ENCODE measurements around the gene KRTAP23-1.

The KRTAP23-1 gene

GRCh38 chr21:30348506-30348905 is at the start of gene KRTAP23-1:
KRTAP23-1 (minus strand) TSS chr21:30348606; CDS start chr21:30348606, 0 bp downstream.
- no peak for DNase-seq

DNA sequence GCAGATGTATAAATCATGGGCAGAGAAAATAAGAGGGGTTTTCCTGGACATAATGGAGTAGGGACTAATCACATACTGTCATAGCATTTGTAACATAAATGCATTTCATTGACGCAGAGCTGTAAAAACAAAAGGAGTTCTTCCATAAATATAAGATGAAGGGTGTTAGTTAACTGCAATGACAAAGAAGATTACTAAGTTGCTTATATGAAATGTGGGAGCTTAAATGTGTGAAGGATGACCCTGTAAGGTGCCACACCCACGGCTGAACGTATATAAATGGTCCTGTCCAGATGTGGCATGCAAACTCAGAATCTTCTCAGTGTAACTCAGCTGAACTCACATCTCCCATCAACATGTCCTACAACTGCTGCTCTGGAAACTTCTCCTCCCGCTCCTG is 47.3 kb upstream of the KRTAP23-1 start, which contains the start of gene KRTAP13-1:
Gene KRTAP13-1 (plus strand): TSS at position 301 of the 400 bp plus-strand sequence. CDS start 56 bp downstream, at position 357.
- no peak for DNase-seq

GRCh38 chr21:30391492-30392025 is 43.2 kb upstream of the KRTAP23-1 start:
- no peak for DNase-seq

DNA sequence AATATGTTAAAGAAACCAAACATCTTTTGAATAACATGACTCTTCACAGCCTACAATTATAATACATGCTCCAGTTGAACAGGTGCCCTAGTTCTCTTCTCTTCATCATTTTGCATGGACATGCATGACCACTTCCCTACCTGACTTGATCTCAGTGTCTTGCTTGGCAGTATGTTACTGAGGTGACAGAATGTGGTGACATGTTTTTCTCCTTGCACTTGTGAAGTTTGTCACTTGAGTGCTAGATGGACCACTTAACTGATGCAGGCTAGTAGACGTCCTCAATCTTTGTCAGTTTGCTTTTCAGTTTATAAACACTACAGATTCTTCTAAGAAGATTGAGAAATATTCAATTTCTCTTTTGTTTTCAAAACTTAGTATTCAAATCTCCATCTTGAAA is 33.8 kb upstream of the KRTAP23-1 start:
- DNase-seq = no peak

DNA sequence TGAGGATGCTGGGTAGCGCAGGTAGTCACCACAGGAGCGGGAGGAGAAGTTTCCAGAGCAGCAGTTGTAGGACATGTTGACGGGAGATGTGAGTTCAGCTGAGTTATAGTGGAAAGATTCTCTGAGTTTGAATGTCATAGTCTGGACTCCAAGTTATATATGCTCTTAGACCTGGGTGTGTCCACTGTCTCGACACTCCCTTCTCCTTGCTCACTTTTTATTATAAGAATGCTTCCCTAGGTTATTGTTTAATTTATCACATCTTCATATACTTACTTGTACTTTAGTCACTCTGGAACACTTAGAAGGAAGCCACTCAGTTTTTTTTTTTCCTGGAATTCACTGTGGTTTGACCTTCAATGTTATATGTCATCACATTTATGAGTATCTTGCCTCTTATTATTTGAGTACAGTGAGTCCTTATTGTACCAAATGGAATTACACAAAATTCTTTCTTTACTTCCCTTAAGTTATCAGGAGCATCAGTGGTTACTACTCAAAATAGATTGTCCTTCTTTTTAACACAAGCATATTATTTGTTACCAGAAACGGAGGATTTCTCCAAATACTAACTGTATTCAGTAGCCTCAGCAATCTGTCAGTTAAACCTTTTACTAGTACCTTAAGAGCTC is 23.8 kb upstream of the KRTAP23-1 start, which contains the start of gene KRTAP13-2:
Gene KRTAP13-2 (minus strand): TSS at position 133 of the 632 bp plus-strand sequence. CDS start 58 bp downstream, at position 75.
- DNase-seq = no peak

DNA sequence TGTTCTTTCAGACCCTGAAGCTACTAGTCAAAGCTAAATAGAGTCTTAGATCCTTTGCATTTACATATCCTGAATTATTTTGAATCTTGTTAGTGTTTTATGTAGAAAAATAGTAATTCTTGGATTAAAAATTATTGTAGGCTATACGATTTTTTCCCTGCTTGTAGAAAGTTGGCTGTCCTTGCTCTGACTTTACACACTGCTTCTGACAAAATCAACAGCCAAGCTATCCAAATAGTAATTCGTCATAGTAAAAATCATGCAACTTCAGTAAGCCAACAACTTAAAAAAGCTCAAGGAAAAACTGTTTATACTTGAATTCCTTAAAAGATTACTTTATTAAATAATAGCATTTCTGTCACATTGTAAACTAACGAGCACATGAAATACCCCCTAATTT is 7.5 kb upstream of the KRTAP23-1 start:
- no peak for DNase-seq

- DNase-seq = no peak
Measured at GRCh38 chr21:30354308-30355005, 6.1 kb upstream of the KRTAP23-1 start.

DNA sequence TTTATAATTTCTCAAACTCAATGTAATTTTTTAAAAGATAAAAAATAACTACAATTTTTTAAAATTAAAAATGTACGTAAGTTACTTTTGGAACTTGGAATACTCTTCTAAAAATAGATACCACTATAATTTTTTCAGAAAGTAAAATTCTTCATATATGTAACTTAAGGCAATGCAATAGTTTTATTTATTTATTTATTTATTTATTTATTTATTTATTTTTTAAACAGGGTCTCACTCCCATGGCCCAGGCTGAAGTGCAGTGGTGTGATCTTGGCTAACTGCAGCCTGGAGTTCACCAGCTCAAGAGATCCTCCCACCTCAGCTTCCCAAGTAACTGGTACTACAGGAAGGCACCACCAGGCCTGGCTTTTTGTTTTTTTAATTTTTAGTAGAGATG is 3.1 kb upstream of the KRTAP23-1 start:
- DNase-seq = no peak

DNA sequence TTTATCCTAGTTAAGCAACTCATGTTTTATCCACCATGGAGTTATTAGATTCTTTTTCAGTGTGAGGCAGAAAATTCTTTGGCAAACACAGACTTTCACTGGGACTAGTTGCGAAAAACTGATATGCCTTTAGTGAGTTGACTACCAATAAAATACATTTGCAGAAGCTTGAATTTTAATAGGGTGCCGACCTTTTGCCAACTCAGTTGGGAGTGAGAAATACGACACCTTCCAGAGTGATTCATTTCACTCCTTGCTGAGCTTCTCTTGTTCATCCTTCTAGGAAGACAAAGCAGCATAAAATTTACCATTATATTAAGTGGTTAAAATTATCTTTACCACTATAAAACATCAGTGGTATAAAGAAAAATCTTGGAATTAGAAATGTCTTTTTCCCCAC is 1.2 kb upstream of the KRTAP23-1 start:
- DNase-seq = no peak

DNA sequence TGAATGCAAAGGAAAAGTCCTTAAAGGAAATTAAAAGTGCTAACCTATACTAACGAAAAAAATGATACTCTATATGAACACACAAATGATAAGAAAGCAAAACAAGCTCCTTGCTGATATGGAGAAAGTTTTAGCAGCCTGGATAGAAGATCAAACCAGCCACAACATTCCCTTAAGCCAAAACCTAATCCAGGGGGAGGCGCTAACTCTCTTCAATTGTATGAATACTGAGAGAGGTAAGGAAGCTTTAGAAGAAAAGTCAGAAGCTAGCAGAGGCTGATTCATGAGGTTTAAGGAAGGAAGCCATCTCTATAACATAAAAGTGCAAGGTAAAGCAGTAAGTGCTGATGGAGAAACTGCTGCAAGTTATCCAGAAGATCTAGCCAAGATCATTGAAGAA is 3.4 kb downstream of the KRTAP23-1 start:
- no peak for DNase-seq

GRCh38 chr21:30340714-30341573 is 7.5 kb downstream of the KRTAP23-1 start:
- DNase-seq = peak; percentile 37

DNA sequence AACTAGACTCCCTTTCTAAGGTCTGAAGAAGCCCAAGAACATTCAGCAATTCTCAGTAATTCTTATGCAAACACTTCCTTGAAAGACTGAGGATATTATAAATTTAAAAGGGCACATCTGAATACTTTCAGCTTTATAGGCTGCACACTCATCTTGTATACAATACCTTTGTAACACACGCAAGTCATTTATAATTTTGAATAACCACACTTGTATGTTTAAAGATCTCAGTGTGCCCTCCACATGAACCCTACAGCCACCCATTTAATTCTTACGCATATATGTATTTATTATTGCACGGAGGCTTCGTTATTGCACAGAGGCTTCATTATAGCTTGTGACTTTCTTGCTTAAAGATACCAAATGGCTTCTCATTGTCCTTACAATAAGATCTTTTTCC is 9.7 kb downstream of the KRTAP23-1 start:
- DNase-seq = no peak

DNA sequence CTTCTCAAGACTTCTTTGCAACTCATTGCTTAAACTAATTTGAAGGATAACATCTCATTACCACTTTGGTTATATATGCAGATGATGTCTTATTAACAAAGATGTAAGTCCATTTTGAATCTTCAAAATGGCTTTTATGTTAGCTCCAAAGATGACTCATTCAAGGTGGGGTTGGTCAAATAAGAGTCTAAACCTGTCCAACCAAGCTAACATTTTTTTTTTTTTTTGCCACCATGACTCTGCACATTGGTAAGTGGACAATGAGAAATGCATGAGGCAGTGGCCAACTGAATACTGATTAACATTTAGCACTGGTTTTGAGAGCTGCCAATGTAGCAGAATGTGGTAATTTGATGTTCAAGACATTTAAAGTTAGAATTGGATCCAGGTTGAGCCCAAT is 10.6 kb downstream of the KRTAP23-1 start:
- DNase-seq = no peak

GRCh38 chr21:30337276-30337744 is 11.1 kb downstream of the KRTAP23-1 start, which contains the start of gene KRTAP27-1:
KRTAP27-1 (minus strand) TSS chr21:30337694; CDS start chr21:30337668, 26 bp downstream.
- DNase-seq = no peak

- DNase-seq = no peak
Measured at GRCh38 chr21:30336596-30336995, 11.8 kb downstream of the KRTAP23-1 start.

DNA sequence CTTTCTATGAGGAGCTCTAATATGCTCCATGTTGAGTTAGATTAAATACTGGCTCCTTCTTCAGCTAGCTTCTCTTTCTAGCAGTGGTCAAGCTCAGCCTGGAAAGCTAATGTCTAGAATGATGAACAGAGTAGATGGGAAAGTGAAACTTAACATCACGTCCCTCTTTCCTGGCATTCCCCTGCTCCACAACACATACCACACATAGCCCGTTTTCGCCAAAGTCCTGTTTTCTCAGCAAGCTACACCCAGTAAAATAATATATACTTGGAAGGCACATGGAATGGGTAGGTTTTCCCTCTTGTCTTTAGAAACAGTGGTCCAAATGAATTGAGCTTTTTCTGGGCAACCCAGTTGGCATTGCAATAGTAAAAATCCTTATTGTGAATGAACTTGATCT is 14.7 kb downstream of the KRTAP23-1 start:
- DNase-seq = no peak

DNA sequence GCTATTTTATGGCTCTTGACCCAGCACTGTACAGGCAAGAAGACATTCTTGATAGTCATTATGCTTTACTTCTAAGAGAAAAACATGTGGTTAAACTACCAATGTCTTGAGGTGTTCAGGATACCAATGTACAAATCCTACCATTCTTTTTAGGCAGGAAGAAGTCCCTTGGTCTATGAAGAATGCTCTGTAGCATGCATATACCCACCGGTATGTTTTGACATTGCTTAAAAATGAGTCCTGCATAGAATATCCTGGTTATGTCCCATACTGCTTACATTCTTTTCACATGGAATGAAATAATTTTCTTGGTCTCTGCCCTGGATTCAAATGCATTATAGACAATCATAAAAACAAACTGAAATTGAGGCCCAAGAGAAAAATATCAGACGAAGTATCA is 15.7 kb downstream of the KRTAP23-1 start:
- no peak for DNase-seq

- DNase-seq = no peak
Measured at GRCh38 chr21:30329203-30329875, 19.1 kb downstream of the KRTAP23-1 start.

DNA sequence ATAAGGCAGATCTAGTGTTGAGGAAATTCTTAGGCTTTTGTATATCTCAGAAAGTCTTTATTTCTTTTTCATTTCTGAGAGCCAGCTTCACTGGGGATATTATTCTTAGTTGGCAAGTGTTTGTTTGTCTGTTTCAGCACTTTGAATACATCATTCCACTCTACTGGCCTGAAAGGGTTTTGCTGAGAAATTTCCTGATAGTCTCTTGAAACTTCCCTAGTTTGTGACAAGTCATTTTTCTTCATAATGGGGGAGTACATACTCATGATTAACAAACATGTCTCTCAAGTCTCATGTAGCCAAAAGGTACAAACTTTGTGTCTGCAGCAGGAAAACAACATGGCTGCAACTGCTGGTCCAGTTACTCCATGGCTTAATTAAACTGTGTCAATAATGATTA is 22.0 kb downstream of the KRTAP23-1 start:
- DNase-seq = no peak

- no peak for DNase-seq
Measured at GRCh38 chr21:30320215-30320614, 28.2 kb downstream of the KRTAP23-1 start, which contains the start of gene KRTAP26-1. KRTAP26-1 (minus strand) TSS chr21:30320315; CDS start chr21:30320035, 280 bp downstream.

GRCh38 chr21:30315701-30316100 is 32.7 kb downstream of the KRTAP23-1 start:
- DNase-seq = no peak

- no peak for DNase-seq
Measured at GRCh38 chr21:30306884-30307283, 41.5 kb downstream of the KRTAP23-1 start.
